SJCRH30 (cell line): ENCODE data around the gene DET1. TPM values are rescaled to one million over a fixed set of nuclear protein-coding genes. Genes with fewer than 3 reads are reported as not detected.
A peak's percentile ranks its signal among the peaks of the same experiment; 100 is the strongest.
"Not testable (repeated sequence)": the region's sequence is repeated elsewhere in the genome, so short reads cannot be mapped to it uniquely, and the experiment has no call there.

Experiments
- DNase-seq, 2 experiments: peaks; one replicate each; pipeline ENCODE4 v3.0.0-alpha.2; 2015 to 2020
- H3K27ac ChIP-seq: fragments of 250-450 bp; sonication (Bioruptor Pico); 2 replicates; pipeline ENCODE4 v1.5.1; 2020; ENCODE audit warnings: mild to moderate bottlenecking, moderate library complexity
- H3K27me3 ChIP-seq: fragments of 250-450 bp; sonication (Bioruptor Pico); 2 replicates; pipeline ENCODE4 v1.5.1; 2020; ENCODE audit warnings: mild to moderate bottlenecking, moderate library complexity
- H3K36me3 ChIP-seq: fragments of 250-450 bp; sonication (Bioruptor Pico); 2 replicates; pipeline ENCODE4 v1.5.1; 2020; ENCODE audit warnings: mild to moderate bottlenecking, moderate library complexity
- H3K4me1 ChIP-seq: fragments of 250-450 bp; sonication (Bioruptor Pico); 2 replicates; pipeline ENCODE4 v1.5.1; 2020; ENCODE audit warnings: mild to moderate bottlenecking, moderate library complexity
- H3K4me3 ChIP-seq: fragments of 250-450 bp; sonication (Bioruptor Pico); 2 replicates; pipeline ENCODE4 v1.5.1; 2020; ENCODE audit warnings: mild to moderate bottlenecking, moderate library complexity
- H3K9me3 ChIP-seq: fragments of 250-450 bp; sonication (Bioruptor Pico); replicated peaks from 2 replicates; pipeline ENCODE4 v1.5.1; 2020; ENCODE audit warnings: mild to moderate bottlenecking, moderate library complexity
- total RNA-seq: library from RNA; depleted of rRNA; stranded (reverse); fragments of >200 nt; shearing (Covaris generic); gene quantifications from 2 replicates; pipeline ENCODE4 v1.2.3, GENCODE V29; 2014

DET1 gene
- total RNA-seq, 1 experiment from 2014 or later: 8.2 TPM

- not testable (repeated sequence) for H3K27ac ChIP-seq, H3K27me3 ChIP-seq, H3K36me3 ChIP-seq, H3K9me3 ChIP-seq, H3K4me3 ChIP-seq, H3K4me1 ChIP-seq, DNase-seq
These were observed 1.5 kb upstream of the DET1 start for GRCh38 chr15:88548009-88548408.

- DNase-seq, H3K36me3 ChIP-seq, H3K9me3 ChIP-seq, H3K27me3 ChIP-seq, H3K4me1 ChIP-seq: not testable (repeated sequence)
- Histone ChIP-seq H3K27ac (peak overlapping the region; percentile 78), H3K4me3 (peak overlapping the region; percentile 77)
These were observed 768 bp downstream of the DET1 start for GRCh38 chr15:88545578-88546247.

GRCh38 chr15:88543065-88543776 is 3.3 kb downstream of the DET1 start:
- Histone ChIP-seq H3K4me3 (no peak overlapping the region), H3K27ac (no peak overlapping the region), H3K27me3 (no peaks in the 10 kb centered on the region), H3K36me3 (no peaks in the 10 kb centered on the region), H3K9me3 (no peaks in the 10 kb centered on the region), H3K4me1 (no peaks in the 10 kb centered on the region)
- no peak for DNase-seq

GRCh38 chr15:88542342-88542733 is 4.1 kb downstream of the DET1 start:
- Histone ChIP-seq H3K27me3 (no peaks in the 10 kb centered on the region), H3K4me1 (no peaks in the 10 kb centered on the region), H3K27ac (no peak overlapping the region), H3K4me3 (no peak overlapping the region), H3K9me3 (no peaks in the 10 kb centered on the region), H3K36me3 (no peaks in the 10 kb centered on the region)
- no peak for DNase-seq

- H3K4me1 ChIP-seq: no peaks in the 10 kb centered on the region
- no peaks in the 10 kb centered on the region for H3K36me3 ChIP-seq
- H3K9me3 ChIP-seq: no peaks in the 10 kb centered on the region
- no peaks in the 10 kb centered on the region for H3K27me3 ChIP-seq
- H3K27ac ChIP-seq: no peak overlapping the region
- H3K4me3 ChIP-seq: no peak overlapping the region
- no peak for DNase-seq
These were observed 4.7 kb downstream of the DET1 start for GRCh38 chr15:88541709-88542341.

GRCh38 chr15:88541111-88541510 is 5.4 kb downstream of the DET1 start:
- H3K4me3 ChIP-seq, DNase-seq, H3K9me3 ChIP-seq, H3K4me1 ChIP-seq, H3K27me3 ChIP-seq, H3K36me3 ChIP-seq, H3K27ac ChIP-seq: not testable (repeated sequence)

- H3K27me3 ChIP-seq, H3K9me3 ChIP-seq, DNase-seq, H3K27ac ChIP-seq, H3K4me3 ChIP-seq, H3K4me1 ChIP-seq, H3K36me3 ChIP-seq: not testable (repeated sequence)
These were observed 6.1 kb downstream of the DET1 start for GRCh38 chr15:88540350-88540749.

GRCh38 chr15:88539441-88539840 is 7.0 kb downstream of the DET1 start:
- H3K9me3 ChIP-seq: no peaks in the 10 kb centered on the region
- no peak overlapping the region for H3K27ac ChIP-seq

GRCh38 chr15:88538972-88539371 is 7.5 kb downstream of the DET1 start:
- no peak for DNase-seq
- H3K27me3 ChIP-seq: no peaks in the 10 kb centered on the region
- H3K4me1 ChIP-seq: no peaks in the 10 kb centered on the region
- no peaks in the 10 kb centered on the region for H3K36me3 ChIP-seq
- H3K4me3 ChIP-seq: no peak overlapping the region
- H3K27ac ChIP-seq: no peak overlapping the region
- no peaks in the 10 kb centered on the region for H3K9me3 ChIP-seq

More at GRCh38 chr15:88539441-88539840, 7.0 kb downstream of the DET1 start:
- Histone ChIP-seq H3K27me3 (no peaks in the 10 kb centered on the region), H3K4me3 (no peak overlapping the region), H3K4me1 (no peaks in the 10 kb centered on the region), H3K36me3 (no peaks in the 10 kb centered on the region)
- DNase-seq: no peak

GRCh38 chr15:88537591-88538317 is 8.7 kb downstream of the DET1 start:
- no peak overlapping the region for H3K4me3 ChIP-seq
- no peaks in the 10 kb centered on the region for H3K4me1 ChIP-seq
- peaks cover 5% of the 10 kb centered on the region for H3K9me3 ChIP-seq
- no peak for DNase-seq
- no peaks in the 10 kb centered on the region for H3K36me3 ChIP-seq
- H3K27me3 ChIP-seq: no peaks in the 10 kb centered on the region
- H3K27ac ChIP-seq: no peak overlapping the region

GRCh38 chr15:88535607-88536313 is 10.7 kb downstream of the DET1 start:
- no peaks in the 10 kb centered on the region for H3K4me1 ChIP-seq
- no peak overlapping the region for H3K4me3 ChIP-seq
- no peak for DNase-seq
- H3K27ac ChIP-seq: no peak overlapping the region
- H3K36me3 ChIP-seq: no peaks in the 10 kb centered on the region
- peaks cover 5% of the 10 kb centered on the region for H3K9me3 ChIP-seq
- H3K27me3 ChIP-seq: no peaks in the 10 kb centered on the region

- Histone ChIP-seq H3K27me3 (no peaks in the 10 kb centered on the region), H3K4me1 (peaks cover 2% of the 10 kb centered on the region; the same call in 1 of the 2 replicates), H3K9me3 (peaks cover 5% of the 10 kb centered on the region), H3K4me3 (no peak overlapping the region), H3K36me3 (peaks cover 5% of the 10 kb centered on the region; the same call in 1 of the 2 replicates), H3K27ac (no peak overlapping the region)
- DNase-seq: no peak
These were observed 11.4 kb downstream of the DET1 start for GRCh38 chr15:88535100-88535499.

GRCh38 chr15:88533376-88533775 is 13.1 kb downstream of the DET1 start:
- Histone ChIP-seq H3K9me3 (peaks cover 5% of the 10 kb centered on the region), H3K36me3 (peaks cover 6% of the 10 kb centered on the region; the same call in 1 of the 2 replicates), H3K4me1 (peaks cover 19% of the 10 kb centered on the region), H3K27ac (no peak overlapping the region), H3K27me3 (no peaks in the 10 kb centered on the region), H3K4me3 (no peak overlapping the region)
- DNase-seq: no peak

GRCh38 chr15:88529021-88529630 is 17.4 kb downstream of the DET1 start:
- Histone ChIP-seq H3K27me3 (no peaks in the 10 kb centered on the region), H3K36me3 (peaks cover 27% of the 10 kb centered on the region), H3K4me3 (no peak overlapping the region), H3K27ac (peak overlapping the region; percentile 86), H3K9me3 (peaks cover 5% of the 10 kb centered on the region), H3K4me1 (peaks cover 30% of the 10 kb centered on the region)
- DNase-seq: peak; percentile 19 to 81
